IMR-90 (cell line): ENCODE results near the gene WWC1. TPM values are rescaled to one million over a fixed set of nuclear protein-coding genes. Genes with fewer than 3 reads are reported as not detected.

ENCODE experiments used
- ATAC-seq: fragments of 200-7000 bp; cut with Tn5 transposase; 2 replicates; pipeline ENCODE4 v1.9.1; 2020; ENCODE audit warnings: low read depth, mild to moderate bottlenecking, moderate library complexity
- BruUV-seq: library from RNA; stranded (reverse); fragments of 400-500 nt; replicated peaks from 2 replicates; lab custom pipeline; 2021; lab: Mats Ljungman, UMichigan
- CTCF ChIA-PET: fragments of 300-600 bp; formaldehyde crosslinking; extraction: SDS; loops from one replicate; lab custom pipeline; 2021; ENCODE audit warnings: antibody characterized with exemption; lab: Yijun Ruan, JAX
- POLR2A ChIA-PET: fragments of 300-600 bp; sonication (Branson Sonifier 250); formaldehyde crosslinking; loops from one replicate; lab custom pipeline; 2022; ENCODE audit warnings: antibody characterized with exemption; ENCODE audit not compliant: unreplicated experiment; lab: Charles Lee
- DNase-seq: peaks from one replicate; pipeline ENCODE4 v3.0.0; 2013
- H2AFZ ChIP-seq: replicated peaks from 2 replicates; pipeline ENCODE3; 2013; ENCODE audit warnings: low read length, mild to moderate bottlenecking; ENCODE audit not compliant: poor library complexity
- H2AK5ac ChIP-seq: 2 replicates; pipeline ENCODE4 v1.6.1; 2013; ENCODE audit warnings: low read depth, low read length, inconsistent platforms
- H2AK9ac ChIP-seq: replicated peaks from 2 replicates; pipeline ENCODE3; 2013; ENCODE audit warnings: mild to moderate bottlenecking, low read depth, low read length, moderate library complexity; ENCODE audit not compliant: poor library complexity
- H2BK120ac ChIP-seq: 2 replicates; pipeline ENCODE4 v1.6.1; 2013; ENCODE audit warnings: low read depth, low read length, inconsistent platforms
- H2BK15ac ChIP-seq: 3 replicates; pipeline ENCODE4 v1.6.1; 2013; ENCODE audit warnings: low read depth, low read length, inconsistent platforms
- H2BK20ac ChIP-seq: 2 replicates; pipeline ENCODE4 v1.6.1; 2013; ENCODE audit warnings: low read depth, mild to moderate bottlenecking, inconsistent platforms, low read length, moderate library complexity
- H2BK5ac ChIP-seq: 2 replicates; pipeline ENCODE4 v1.6.1; 2013; ENCODE audit warnings: mild to moderate bottlenecking, low read depth, low read length, inconsistent platforms; ENCODE audit not compliant: poor library complexity, severe bottlenecking
- H3K14ac ChIP-seq: replicated peaks from 2 replicates; pipeline ENCODE4 v1.6.1; 2013; ENCODE audit warnings: low read depth, low read length, inconsistent platforms
- H3K18ac ChIP-seq: 2 replicates; pipeline ENCODE4 v1.6.1; 2013; ENCODE audit warnings: low read depth, low read length, control low read depth
- H3K23ac ChIP-seq: 2 replicates; pipeline ENCODE4 v1.6.1; 2013; ENCODE audit warnings: low read depth, low read length, inconsistent platforms
- H3K27ac ChIP-seq: 2 replicates; pipeline ENCODE4 v1.5.1; 2013; ENCODE audit warnings: mild to moderate bottlenecking, control low read depth, low read length; ENCODE audit not compliant: insufficient read depth
- H3K27me3 ChIP-seq: 2 replicates; pipeline ENCODE4 v1.6.1; 2013; ENCODE audit warnings: low read length; ENCODE audit not compliant: control insufficient read depth, insufficient read depth
- H3K36me3 ChIP-seq: 2 replicates; pipeline ENCODE4 v1.6.1; 2013; ENCODE audit warnings: low read length, mixed read lengths; ENCODE audit not compliant: control insufficient read depth, insufficient read depth
- H3K4ac ChIP-seq: 2 replicates; pipeline ENCODE4 v1.6.1; 2013; ENCODE audit warnings: low read depth, low read length, inconsistent platforms
- H3K4me1 ChIP-seq: 2 replicates; pipeline ENCODE4 v1.6.1; 2013; ENCODE audit warnings: low read length, mixed read lengths; ENCODE audit not compliant: control insufficient read depth, insufficient read depth
- H3K4me2 ChIP-seq: 2 replicates; pipeline ENCODE4 v1.6.1; 2013; ENCODE audit warnings: low read depth, mild to moderate bottlenecking, control low read depth, low read length, moderate library complexity
- H3K4me3 ChIP-seq: 2 replicates; pipeline ENCODE4 v1.5.1; 2013; ENCODE audit warnings: low read depth, mild to moderate bottlenecking, control low read depth, low read length, moderate library complexity; ENCODE audit not compliant: insufficient read depth
- H3K56ac ChIP-seq: 2 replicates; pipeline ENCODE4 v1.6.1; 2013; ENCODE audit warnings: low read length, inconsistent platforms; ENCODE audit not compliant: insufficient read depth; ENCODE audit errors: extremely low read depth
- H3K79me1 ChIP-seq, 2 experiments: 2 replicates each; pipeline ENCODE4 v1.6.1; 2013; ENCODE audit warnings: low read length in 2 of 2, inconsistent platforms in 1 of 2, low read depth in 1 of 2
- H3K9ac ChIP-seq: 2 replicates; pipeline ENCODE4 v1.6.1; 2013; ENCODE audit warnings: low read depth, low read length, control low read depth
- H3K9me1 ChIP-seq: 2 replicates; pipeline ENCODE4 v1.6.1; 2013; ENCODE audit warnings: low read length, inconsistent platforms; ENCODE audit not compliant: insufficient read depth
- H3K9me3 ChIP-seq: 2 replicates; pipeline ENCODE4 v1.6.1; 2013; ENCODE audit warnings: low read length; ENCODE audit not compliant: control insufficient read depth, insufficient read depth
- H4K20me1 ChIP-seq: 2 replicates; pipeline ENCODE4 v1.6.1; 2013; ENCODE audit warnings: low read length, inconsistent platforms; ENCODE audit not compliant: insufficient read depth
- H4K5ac ChIP-seq: 2 replicates; pipeline ENCODE4 v1.6.1; 2013; ENCODE audit warnings: mild to moderate bottlenecking, low read depth, low read length, control low read depth
- H4K8ac ChIP-seq, 2 experiments: 2 replicates each; pipeline ENCODE4 v1.6.1; 2013; ENCODE audit warnings: low read depth in 2 of 2, low read length in 2 of 2, control low read depth in 1 of 2, inconsistent platforms in 1 of 2
- H4K91ac ChIP-seq: 2 replicates; pipeline ENCODE4 v1.6.1; 2013; ENCODE audit warnings: low read depth, low read length, inconsistent platforms; ENCODE audit not compliant: insufficient read depth
- BHLHE40 ChIP-seq: fragments of 150-350 bp; IDR thresholded peaks from 2 replicates; pipeline ENCODE4 v1.6.1; 2016; ENCODE audit warnings: mild to moderate bottlenecking, low read depth, low read length
- CEBPB ChIP-seq: IDR thresholded peaks from 2 replicates; pipeline ENCODE4 v1.6.1; 2012; ENCODE audit warnings: low read depth, low read length, improper control_type of control experiment
- CHD1 ChIP-seq: IDR thresholded peaks from 2 replicates; pipeline ENCODE4 v1.6.1; 2012; ENCODE audit warnings: low read depth, low read length, improper control_type of control experiment
- ELK1 ChIP-seq: fragments of 150-350 bp; IDR thresholded peaks from 2 replicates; pipeline ENCODE4 v1.6.1; 2016; ENCODE audit warnings: low read depth, mild to moderate bottlenecking, low read length, moderate library complexity, borderline replicate concordance
- FOS ChIP-seq: fragments of 150-350 bp; IDR thresholded peaks from 2 replicates; pipeline ENCODE4 v1.6.1; 2016; ENCODE audit warnings: low read depth, low read length
- MAFK ChIP-seq: IDR thresholded peaks from 2 replicates; pipeline ENCODE4 v1.6.1; 2012; ENCODE audit warnings: low read depth, low read length, improper control_type of control experiment
- MXI1 ChIP-seq: IDR thresholded peaks from 2 replicates; pipeline ENCODE4 v1.6.1; 2012; ENCODE audit warnings: low read depth, mild to moderate bottlenecking, low read length, moderate library complexity, borderline replicate concordance
- NFE2L2 ChIP-seq: fragments of 150-350 bp; IDR thresholded peaks from 2 replicates; pipeline ENCODE4 v1.6.1; 2016; ENCODE audit warnings: low read depth, mild to moderate bottlenecking, low read length
- POLR2A ChIP-seq: IDR thresholded peaks from 2 replicates; pipeline ENCODE4 v1.6.1; 2012; ENCODE audit warnings: mild to moderate bottlenecking, low read depth, low read length
- RAD21 ChIP-seq: IDR thresholded peaks from 2 replicates; pipeline ENCODE4 v1.6.1; 2012; ENCODE audit warnings: low read length, improper control_type of control experiment
- RCOR1 ChIP-seq: IDR thresholded peaks from 2 replicates; pipeline ENCODE4 v1.6.1; 2012; ENCODE audit warnings: mild to moderate bottlenecking, low read length, improper control_type of control experiment; ENCODE audit not compliant: insufficient replicate concordance
- RFX5 ChIP-seq: IDR thresholded peaks from 2 replicates; pipeline ENCODE4 v1.8.0; 2012; ENCODE audit warnings: low read depth, mild to moderate bottlenecking, low read length, moderate library complexity
- USF2 ChIP-seq: fragments of 150-350 bp; IDR thresholded peaks from 2 replicates; pipeline ENCODE4 v1.6.1; 2017; ENCODE audit warnings: mild to moderate bottlenecking, antibody characterized with exemption, low read length, low read depth
- WGBS, 2 experiments: methylation state at CpG; one replicate each; pipeline versions ENCODE4 v1.1.5 to v1.1.7; 2013; ENCODE audit warnings: missing lambda C conversion rate in 2 of 2; ENCODE audit not compliant: insufficient read length in 1 of 2; ENCODE audit errors: extremely low coverage in 2 of 2; 5-methylcytosine and 5-hydroxymethylcytosine counted together
- dilution Hi-C: fragments of 300-500 bp; cut with HindIII; formaldehyde crosslinking; loops from one replicate; pipeline ENCODE4 v1.14.3; 2018; ENCODE audit warnings: low sequenced_read_pairs; ENCODE audit not compliant: unreplicated experiment
- in situ Hi-C: fragments of 300-500 bp; cut with MboI; formaldehyde crosslinking; loops from 3 replicates; pipeline ENCODE4 v1.14.3; 2019; ENCODE audit warnings: low sequenced_read_pairs, inconsistent platforms, mixed read lengths
- intact Hi-C: fragments of 100-400 bp; cut with micrococcal nuclease; formaldehyde crosslinking; loops from 2 replicates; pipeline ENCODE4 v1.10.0; 2022
- polyA plus RNA-seq, 3 experiments: library from polyadenylated mRNA; depleted of rRNA; stranded (reverse); fragments of >200 nt; gene quantifications; 2 replicates each; pipeline ENCODE4 v1.2.3, GENCODE V29; 2012; ENCODE audit warnings: low replicate concordance in 1 of 3
- total RNA-seq: library from RNA; depleted of rRNA; stranded (reverse); fragments of >200 nt; gene quantifications from 2 replicates; pipeline ENCODE4 v1.2.3, GENCODE V29; 2012
- TF ChIP-seq, protein P1 (sequence below): conservative IDR thresholded peaks from 2 replicates; pipeline ENCODE4 v1.5.1; 2012; ENCODE audit warnings: mild to moderate bottlenecking, low read depth, low read length, improper control_type of control experiment

WWC1 gene
- total and polyA plus RNA-seq, 2 of the 4 experiments (the other 2 are of a cell fraction): 9.1 to 10.3 TPM

- POLR2A ChIA-PET: no interaction called here
- Histone ChIP-seq H4K5ac (no peak overlapping the region), H2AK5ac (no peak overlapping the region), H2AK9ac (no peak overlapping the region), H3K27ac (no peak overlapping the region), H3K9ac (no peak overlapping the region), H3K4me3 (no peak overlapping the region), H2BK20ac (no peak overlapping the region), H3K4ac (no peak overlapping the region), H3K27me3 (no peaks in the 10 kb centered on the region), H3K36me3 (no peaks in the 10 kb centered on the region), H2AFZ (no peak overlapping the region), H3K56ac (no peak overlapping the region), H3K14ac (no peak overlapping the region), H4K20me1 (no peaks in the 10 kb centered on the region; the same call in 1 of the 2 replicates), H3K4me1 (peaks cover 14% of the 10 kb centered on the region), H3K9me1 (peaks cover 22% of the 10 kb centered on the region), H3K79me1 (peaks cover 18 to 33% of the 10 kb centered on the region in 2 experiments), H3K4me2 (no peak overlapping the region), H4K91ac (no peak overlapping the region), H2BK15ac (no peak overlapping the region), H3K18ac (no peak overlapping the region), H4K8ac (no peak overlapping the region), H2BK120ac (no peak overlapping the region), H3K23ac (no peak overlapping the region), H3K9me3 (no peaks in the 10 kb centered on the region), H2BK5ac (no peak overlapping the region)
- 80% methylated on average over 1 of the region's 3 CpGs; no CpG with 5 or more reads in 1 of the 2 experiments for WGBS, 2 experiments
- TF ChIP-seq RAD21 (no peak), RCOR1 (no peak), RFX5 (no peak), ELK1 (no peak), CEBPB (no peak), BHLHE40 (no peak), FOS (no peak), MXI1 (no peak), NFE2L2 (no peak), CHD1 (no peak), MAFK (no peak), USF2 (no peak), POLR2A (no peak)
- TF ChIP-seq, protein P1, sequence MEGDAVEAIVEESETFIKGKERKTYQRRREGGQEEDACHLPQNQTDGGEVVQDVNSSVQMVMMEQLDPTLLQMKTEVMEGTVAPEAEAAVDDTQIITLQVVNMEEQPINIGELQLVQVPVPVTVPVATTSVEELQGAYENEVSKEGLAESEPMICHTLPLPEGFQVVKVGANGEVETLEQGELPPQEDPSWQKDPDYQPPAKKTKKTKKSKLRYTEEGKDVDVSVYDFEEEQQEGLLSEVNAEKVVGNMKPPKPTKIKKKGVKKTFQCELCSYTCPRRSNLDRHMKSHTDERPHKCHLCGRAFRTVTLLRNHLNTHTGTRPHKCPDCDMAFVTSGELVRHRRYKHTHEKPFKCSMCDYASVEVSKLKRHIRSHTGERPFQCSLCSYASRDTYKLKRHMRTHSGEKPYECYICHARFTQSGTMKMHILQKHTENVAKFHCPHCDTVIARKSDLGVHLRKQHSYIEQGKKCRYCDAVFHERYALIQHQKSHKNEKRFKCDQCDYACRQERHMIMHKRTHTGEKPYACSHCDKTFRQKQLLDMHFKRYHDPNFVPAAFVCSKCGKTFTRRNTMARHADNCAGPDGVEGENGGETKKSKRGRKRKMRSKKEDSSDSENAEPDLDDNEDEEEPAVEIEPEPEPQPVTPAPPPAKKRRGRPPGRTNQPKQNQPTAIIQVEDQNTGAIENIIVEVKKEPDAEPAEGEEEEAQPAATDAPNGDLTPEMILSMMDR: no peak
- in situ Hi-C loops: no loop called here
- BruUV-seq: no TSS peak
- CTCF ChIA-PET: interaction anchor here (0.6 kb wide), 1 partner anchor 24 kb away, joined by 3 read pairs; no protein-coding TSS in a partner anchor
- dilution Hi-C loops: no loop called here
- intact Hi-C loops: no loop called here
- ATAC-seq (no peak), DNase-seq (no peak)
Measured at GRCh38 chr5:168360521-168361285, 69.3 kb downstream of the WWC1 start.
